Measurements from ENCODE around the gene NMUR1. TPM values are rescaled to one million over a fixed set of nuclear protein-coding genes. Genes with fewer than 3 reads are reported as not detected.

Gene NMUR1
- total RNA-seq, 4 donors from 2014 or later, result 0.15 to 0.31 (median 0.21) TPM; not detected in 1

DNA sequence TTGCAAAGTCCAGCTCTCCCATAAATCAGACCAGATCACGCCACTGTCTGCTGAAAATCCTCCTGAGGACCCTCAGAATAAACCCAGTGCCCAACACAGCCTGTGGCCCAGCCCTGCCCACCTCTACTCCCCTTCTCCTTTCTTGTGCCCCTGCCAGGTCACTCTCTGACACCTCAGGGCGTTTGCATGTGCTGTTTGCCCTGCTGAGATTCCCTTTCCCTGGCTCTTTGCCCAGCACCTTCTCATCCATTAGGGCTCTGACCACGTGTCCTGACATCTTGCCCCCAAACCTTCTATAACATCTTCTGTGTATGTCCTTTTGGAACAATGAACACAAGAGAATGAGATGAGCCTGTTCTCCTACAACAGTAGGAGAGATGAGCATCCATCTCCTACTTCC is 18.5 kb upstream of the NMUR1 start:
- H3K4me3 ChIP-seq, result no peak overlapping the region
- TF ChIP-seq CTCF (IDR thresholded peaks at IDR 0.05), result no peak
- no peak for TF ChIP-seq EP300 (IDR thresholded peaks at IDR 0.05)
- TF ChIP-seq POLR2AphosphoS5 (IDR thresholded peaks at IDR 0.05), result no peak
- TF ChIP-seq POLR2A (IDR thresholded peaks at IDR 0.05), result no peak
- H3K27me3 ChIP-seq, result no peaks in the 10 kb centered on the region
- H3K27ac ChIP-seq, result no peak overlapping the region
- no peaks in the 10 kb centered on the region for H3K36me3 ChIP-seq
- peaks cover 4% of the 10 kb centered on the region for H3K9me3 ChIP-seq
- 71% methylated on average over 3 of the region's 3 CpGs for WGBS
- peaks cover 7% of the 10 kb centered on the region for H3K4me1 ChIP-seq
- no peak for DNase-seq (ENCODE audit: low spot score in 2 of 2)

GRCh38 chr2:231547315-231548110 is 17.3 kb upstream of the NMUR1 start:
- WGBS, result 98% methylated on average over 12 of the region's 12 CpGs
- H3K4me3 ChIP-seq, result no peak overlapping the region
- TF ChIP-seq EP300 (IDR thresholded peaks at IDR 0.05) (no peak), CTCF (IDR thresholded peaks at IDR 0.05) (no peak), POLR2AphosphoS5 (IDR thresholded peaks at IDR 0.05) (no peak), POLR2A (IDR thresholded peaks at IDR 0.05) (no peak)
- peaks cover 7% of the 10 kb centered on the region for H3K4me1 ChIP-seq
- H3K9me3 ChIP-seq, result no peaks in the 10 kb centered on the region
- no peak overlapping the region for H3K27ac ChIP-seq
- H3K27me3 ChIP-seq, result no peaks in the 10 kb centered on the region
- DNase-seq (ENCODE audit: low spot score in 2 of 2), result no peak
- H3K36me3 ChIP-seq, result no peaks in the 10 kb centered on the region

GRCh38 chr2:231546014-231546715 is 15.9 kb upstream of the NMUR1 start:
- H3K4me3 ChIP-seq, result no peak overlapping the region
- no peaks in the 10 kb centered on the region for H3K36me3 ChIP-seq
- H3K4me1 ChIP-seq, result peaks cover 16% of the 10 kb centered on the region
- WGBS, result 87% methylated on average over 13 of the region's 13 CpGs
- H3K9me3 ChIP-seq, result no peaks in the 10 kb centered on the region
- no peaks in the 10 kb centered on the region for H3K27me3 ChIP-seq
- H3K27ac ChIP-seq, result no peak overlapping the region
- TF ChIP-seq CTCF (IDR thresholded peaks at IDR 0.05), result no peak
- no peak for TF ChIP-seq POLR2A (IDR thresholded peaks at IDR 0.05)
- no peak for TF ChIP-seq EP300 (IDR thresholded peaks at IDR 0.05)
- no peak for DNase-seq (ENCODE audit: low spot score in 2 of 2)

- WGBS, result 68% methylated on average over 14 of the region's 14 CpGs
- TF ChIP-seq POLR2AphosphoS5 (IDR thresholded peaks at IDR 0.05), result no peak
- TF ChIP-seq CTCF (IDR thresholded peaks at IDR 0.05), result no peak
- TF ChIP-seq POLR2A (IDR thresholded peaks at IDR 0.05), result no peak
- TF ChIP-seq EP300 (IDR thresholded peaks at IDR 0.05), result no peak
- H3K27ac ChIP-seq, result no peak overlapping the region
Observed at GRCh38 chr2:231545105-231545902, 15.1 kb upstream of the NMUR1 start.

More at GRCh38 chr2:231545105-231545902, 15.1 kb upstream of the NMUR1 start:
- H3K9me3 ChIP-seq, result no peaks in the 10 kb centered on the region
- peaks cover 16% of the 10 kb centered on the region for H3K4me1 ChIP-seq
- no peak for DNase-seq (ENCODE audit: low spot score in 2 of 2)
- no peaks in the 10 kb centered on the region for H3K27me3 ChIP-seq
- no peaks in the 10 kb centered on the region for H3K36me3 ChIP-seq
- H3K4me3 ChIP-seq, result no peak overlapping the region
